Measurements from ENCODE around the gene PFKFB1.
A peak's percentile ranks its signal among the peaks of the same experiment; 100 is the strongest.

The PFKFB1 gene

GRCh38 chrX:55026840-55027239 is 32.9 kb upstream of the PFKFB1 start:
- DNase-seq, result no peak
- no peak overlapping the region for H3K4ac ChIP-seq (ENCODE audit: low read depth in 1 of 2, low read length in 2 of 2)
- no peaks in the 10 kb centered on the region for H3K4me1 ChIP-seq (ENCODE audit: control insufficient read depth, insufficient read depth, low read depth, low read length)
- no peaks in the 10 kb centered on the region for H3K79me1 ChIP-seq (replicated peaks; ENCODE audit: low read length, poor library complexity, severe bottlenecking)
- no peaks in the 10 kb centered on the region for H3K9me3 ChIP-seq (ENCODE audit: control insufficient read depth, low read length)
- 70% methylated on average over 2 of the region's 2 CpGs for WGBS
- H2BK15ac ChIP-seq (ENCODE audit: low read depth, poor library complexity, severe bottlenecking), result no peak overlapping the region
- H4K91ac ChIP-seq (ENCODE audit: low read length), result no peak overlapping the region
- no peaks in the 10 kb centered on the region for H3K36me3 ChIP-seq (ENCODE audit: control insufficient read depth in 1 of 2, insufficient read depth in 2 of 2, low read depth in 1 of 2, low read length in 2 of 2)
- H3K18ac ChIP-seq (ENCODE audit: low read depth in 1 of 2, low read length in 2 of 2), result no peak overlapping the region
- H3K14ac ChIP-seq (ENCODE audit: low read length in 2 of 2), result no peak overlapping the region
- H4K8ac ChIP-seq (ENCODE audit: low read length), result no peak overlapping the region
- H3K27ac ChIP-seq (ENCODE audit: low read length, poor library complexity, severe bottlenecking), result no peak overlapping the region
- H3K4me2 ChIP-seq (ENCODE audit: low read length, poor library complexity, severe bottlenecking), result no peak overlapping the region
- H3K4me3 ChIP-seq (ENCODE audit: insufficient read depth in 1 of 2, low read depth in 1 of 2, low read length in 2 of 2), result no peak overlapping the region
- H2AFZ ChIP-seq (ENCODE audit: low read depth, low read length), result no peak overlapping the region
- no peak overlapping the region for H2BK12ac ChIP-seq (ENCODE audit: low read length in 2 of 2)
- no peak overlapping the region for H2BK120ac ChIP-seq (ENCODE audit: low read depth, low read length)
- H2BK5ac ChIP-seq (ENCODE audit: low read depth, low read length, poor library complexity, severe bottlenecking), result no peak overlapping the region
- no peak overlapping the region for H2AK5ac ChIP-seq (ENCODE audit: low read length, severe bottlenecking)
- H3K9ac ChIP-seq (ENCODE audit: low read length), result no peak overlapping the region
- H3K27me3 ChIP-seq (ENCODE audit: control insufficient read depth in 1 of 2, insufficient read depth in 1 of 2, low read length in 2 of 2), result peaks cover 0 to 36% of the 10 kb centered on the region in 2 experiments
- no peak overlapping the region for H3K23ac ChIP-seq (ENCODE audit: low read length in 2 of 2)

DNA sequence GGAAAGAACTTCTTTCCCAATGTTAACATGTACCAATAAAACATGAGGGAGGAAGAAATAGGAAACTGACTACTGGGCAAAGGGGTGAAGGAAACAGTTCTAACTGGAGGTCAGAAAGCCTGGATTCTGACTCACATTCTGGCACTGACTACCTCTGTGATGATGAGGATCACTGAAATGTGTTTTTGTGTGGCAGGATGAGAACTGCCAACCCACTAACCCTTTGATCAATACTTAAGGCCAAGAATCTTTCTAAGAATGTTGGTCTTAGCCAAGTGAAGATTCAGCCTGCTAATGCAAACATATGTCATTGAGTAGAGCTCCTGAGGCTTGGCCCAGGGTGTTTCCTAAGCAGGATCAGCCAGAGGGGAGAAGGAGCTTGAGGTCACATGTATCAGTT is 32.2 kb upstream of the PFKFB1 start:
- H3K79me1 ChIP-seq (replicated peaks; ENCODE audit: low read length, poor library complexity, severe bottlenecking), result no peaks in the 10 kb centered on the region
- no peak overlapping the region for H4K91ac ChIP-seq (ENCODE audit: low read length)
- H3K36me3 ChIP-seq (ENCODE audit: control insufficient read depth in 1 of 2, insufficient read depth in 2 of 2, low read depth in 1 of 2, low read length in 2 of 2), result no peaks in the 10 kb centered on the region
- no peak overlapping the region for H2AFZ ChIP-seq (ENCODE audit: low read depth, low read length)
- no peak overlapping the region for H3K23ac ChIP-seq (ENCODE audit: low read length in 2 of 2)
- H3K9me3 ChIP-seq (ENCODE audit: control insufficient read depth, low read length), result no peaks in the 10 kb centered on the region
- no peak overlapping the region for H2BK15ac ChIP-seq (ENCODE audit: low read depth, poor library complexity, severe bottlenecking)
- no peak overlapping the region for H3K4ac ChIP-seq (ENCODE audit: low read depth in 1 of 2, low read length in 2 of 2)
- no peak overlapping the region for H3K14ac ChIP-seq (ENCODE audit: low read length in 2 of 2)
- H3K4me1 ChIP-seq (ENCODE audit: control insufficient read depth, insufficient read depth, low read depth, low read length), result no peaks in the 10 kb centered on the region
- peaks cover 0 to 38% of the 10 kb centered on the region in 2 experiments for H3K27me3 ChIP-seq (ENCODE audit: control insufficient read depth in 1 of 2, insufficient read depth in 1 of 2, low read length in 2 of 2)
- no peak for DNase-seq
- H2BK12ac ChIP-seq (ENCODE audit: low read length in 2 of 2), result no peak overlapping the region
- H4K8ac ChIP-seq (ENCODE audit: low read length), result no peak overlapping the region
- H3K9ac ChIP-seq (ENCODE audit: low read length), result no peak overlapping the region
- no peak overlapping the region for H2BK120ac ChIP-seq (ENCODE audit: low read depth, low read length)
- no peak overlapping the region for H3K4me3 ChIP-seq (ENCODE audit: insufficient read depth in 1 of 2, low read depth in 1 of 2, low read length in 2 of 2)
- no peak overlapping the region for H3K27ac ChIP-seq (ENCODE audit: low read length, poor library complexity, severe bottlenecking)
- H2BK5ac ChIP-seq (ENCODE audit: low read depth, low read length, poor library complexity, severe bottlenecking), result no peak overlapping the region
- no peak overlapping the region for H3K4me2 ChIP-seq (ENCODE audit: low read length, poor library complexity, severe bottlenecking)
- H2AK5ac ChIP-seq (ENCODE audit: low read length, severe bottlenecking), result no peak overlapping the region
- H3K18ac ChIP-seq (ENCODE audit: low read depth in 1 of 2, low read length in 2 of 2), result no peak overlapping the region

DNA sequence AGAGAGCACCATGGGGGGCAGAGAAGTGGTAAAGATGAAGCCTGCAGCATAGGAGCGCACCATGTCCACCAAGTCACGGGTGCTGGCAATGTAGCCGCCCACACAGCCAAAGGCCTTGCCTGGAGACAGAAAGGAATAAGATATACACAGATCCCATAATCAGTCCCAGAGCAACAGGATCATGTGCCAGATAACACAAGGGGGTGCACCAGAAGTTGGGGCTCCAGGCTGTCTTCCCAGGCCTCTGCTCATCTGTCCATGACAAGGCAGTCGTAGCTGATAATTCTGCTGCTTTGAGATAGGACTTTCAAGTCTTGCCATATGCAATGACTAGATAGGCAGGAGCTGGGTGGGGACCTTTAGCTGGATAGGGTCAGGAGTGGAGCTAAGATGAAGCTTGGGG is 20.9 kb upstream of the PFKFB1 start:
- 89% methylated on average over 4 of the region's 4 CpGs for WGBS
- H3K4ac ChIP-seq (ENCODE audit: low read depth in 1 of 2, low read length in 2 of 2), result no peak overlapping the region
- H3K9ac ChIP-seq (ENCODE audit: low read length), result no peak overlapping the region
- no peak overlapping the region for H2BK5ac ChIP-seq (ENCODE audit: low read depth, low read length, poor library complexity, severe bottlenecking)
- no peak overlapping the region for H3K27ac ChIP-seq (ENCODE audit: low read length, poor library complexity, severe bottlenecking)
- no peak overlapping the region for H3K18ac ChIP-seq (ENCODE audit: low read depth in 1 of 2, low read length in 2 of 2)
- no peak overlapping the region for H4K91ac ChIP-seq (ENCODE audit: low read length)
- H3K4me3 ChIP-seq (ENCODE audit: insufficient read depth in 1 of 2, low read depth in 1 of 2, low read length in 2 of 2), result no peak overlapping the region
- H3K4me2 ChIP-seq (ENCODE audit: low read length, poor library complexity, severe bottlenecking), result no peak overlapping the region
- H3K14ac ChIP-seq (ENCODE audit: low read length in 2 of 2), result no peak overlapping the region
- H3K36me3 ChIP-seq (ENCODE audit: control insufficient read depth in 1 of 2, insufficient read depth in 2 of 2, low read depth in 1 of 2, low read length in 2 of 2), result no peaks in the 10 kb centered on the region
- H4K8ac ChIP-seq (ENCODE audit: low read length), result no peak overlapping the region
- no peak overlapping the region for H2AFZ ChIP-seq (ENCODE audit: low read depth, low read length)
- H2AK5ac ChIP-seq (ENCODE audit: low read length, severe bottlenecking), result no peak overlapping the region
- no peak for DNase-seq
- no peaks in the 10 kb centered on the region for H3K4me1 ChIP-seq (ENCODE audit: control insufficient read depth, insufficient read depth, low read depth, low read length)
- H3K9me3 ChIP-seq (ENCODE audit: control insufficient read depth, low read length), result no peaks in the 10 kb centered on the region
- H2BK12ac ChIP-seq (ENCODE audit: low read length in 2 of 2), result no peak overlapping the region
- no peaks in the 10 kb centered on the region for H3K79me1 ChIP-seq (replicated peaks; ENCODE audit: low read length, poor library complexity, severe bottlenecking)
- no peak overlapping the region for H2BK15ac ChIP-seq (ENCODE audit: low read depth, poor library complexity, severe bottlenecking)
- H3K27me3 ChIP-seq (ENCODE audit: control insufficient read depth in 1 of 2, insufficient read depth in 1 of 2, low read length in 2 of 2), result peaks cover 0 to 42% of the 10 kb centered on the region in 2 experiments
- no peak overlapping the region for H2BK120ac ChIP-seq (ENCODE audit: low read depth, low read length)
- H3K23ac ChIP-seq (ENCODE audit: low read length in 2 of 2), result no peak overlapping the region

DNA sequence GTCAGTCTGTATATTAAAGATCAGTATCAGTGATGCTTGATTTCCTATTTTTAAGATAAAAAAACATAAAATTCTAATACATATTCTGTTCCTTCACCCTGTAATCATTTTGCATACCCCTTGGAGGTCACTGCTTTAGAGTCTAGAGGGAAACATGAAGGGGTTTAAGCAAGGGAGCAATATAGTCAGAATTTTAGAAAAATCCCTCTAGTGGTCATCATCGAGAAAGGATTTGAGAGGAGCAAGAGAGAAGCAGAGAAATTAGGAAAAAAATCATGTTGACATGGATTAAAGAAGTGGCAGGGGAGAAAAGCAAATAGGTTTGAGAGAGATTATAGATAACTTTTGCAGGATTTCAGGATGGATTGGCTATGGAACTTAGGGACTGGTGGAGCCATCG is 17.3 kb upstream of the PFKFB1 start:
- Histone ChIP-seq H2BK15ac (ENCODE audit: low read depth, poor library complexity, severe bottlenecking) (no peak overlapping the region), H3K23ac (ENCODE audit: low read length in 2 of 2) (no peak overlapping the region), H3K18ac (ENCODE audit: low read depth in 1 of 2, low read length in 2 of 2) (no peak overlapping the region), H3K27ac (ENCODE audit: low read length, poor library complexity, severe bottlenecking) (no peak overlapping the region), H2AFZ (ENCODE audit: low read depth, low read length) (no peak overlapping the region), H2BK5ac (ENCODE audit: low read depth, low read length, poor library complexity, severe bottlenecking) (no peak overlapping the region), H3K79me1 (replicated peaks; ENCODE audit: low read length, poor library complexity, severe bottlenecking) (no peaks in the 10 kb centered on the region), H3K4me2 (ENCODE audit: low read length, poor library complexity, severe bottlenecking) (no peak overlapping the region), H2AK5ac (ENCODE audit: low read length, severe bottlenecking) (no peak overlapping the region), H3K36me3 (ENCODE audit: control insufficient read depth in 1 of 2, insufficient read depth in 2 of 2, low read depth in 1 of 2, low read length in 2 of 2) (peaks cover 7 to 10% of the 10 kb centered on the region in 2 experiments), H3K4ac (ENCODE audit: low read depth in 1 of 2, low read length in 2 of 2) (no peak overlapping the region), H3K4me1 (ENCODE audit: control insufficient read depth, insufficient read depth, low read depth, low read length) (no peaks in the 10 kb centered on the region), H4K91ac (ENCODE audit: low read length) (no peak overlapping the region), H3K9ac (ENCODE audit: low read length) (no peak overlapping the region), H3K27me3 (ENCODE audit: control insufficient read depth in 1 of 2, insufficient read depth in 1 of 2, low read length in 2 of 2) (peaks cover 0 to 15% of the 10 kb centered on the region in 2 experiments), H4K8ac (ENCODE audit: low read length) (no peak overlapping the region), H3K9me3 (ENCODE audit: control insufficient read depth, low read length) (no peaks in the 10 kb centered on the region), H2BK120ac (ENCODE audit: low read depth, low read length) (no peak overlapping the region), H3K4me3 (ENCODE audit: insufficient read depth in 1 of 2, low read depth in 1 of 2, low read length in 2 of 2) (no peak overlapping the region), H3K14ac (ENCODE audit: low read length in 2 of 2) (no peak overlapping the region), H2BK12ac (ENCODE audit: low read length in 2 of 2) (no peak overlapping the region)
- WGBS, result 36% methylated on average over 1 of the region's 2 CpGs
- peak; percentile 1 for DNase-seq

Data from mesenchymal stem cell (in vitro differentiated cells and primary cell).